NCI-H226 (cell line): ENCODE results near the gene CD52.

Experiments used
- DNase-seq: peaks from one replicate; pipeline ENCODE4 v3.0.0-alpha.2; 2015

CD52 gene

GRCh38 chr1:26317612-26318337 lies at the start of gene CD52:
CD52 (plus strand) TSS chr1:26317958; CDS start chr1:26318018, 60 bp downstream.
- no peak for DNase-seq

- no peak for DNase-seq
These were observed 49.2 kb upstream of the CD52 start for GRCh38 chr1:26268290-26269197.

- DNase-seq = no peak
These were observed 48.6 kb upstream of the CD52 start for GRCh38 chr1:26269198-26269550.

- peak; percentile 16 for DNase-seq
These were observed 42.8 kb upstream of the CD52 start for GRCh38 chr1:26274801-26275425.

GRCh38 chr1:26275580-26276431 lies 42.0 kb upstream of the CD52 start:
- DNase-seq = peak; percentile 99

GRCh38 chr1:26276432-26276838 lies 41.3 kb upstream of the CD52 start:
- DNase-seq = no peak

GRCh38 chr1:26277261-26277661 lies 40.5 kb upstream of the CD52 start:
- no peak for DNase-seq

- DNase-seq = no peak
These were observed 40.0 kb upstream of the CD52 start for GRCh38 chr1:26277719-26278118.

- no peak for DNase-seq
These were observed 39.5 kb upstream of the CD52 start for GRCh38 chr1:26278303-26278702.

- DNase-seq = no peak
These were observed 38.9 kb upstream of the CD52 start for GRCh38 chr1:26278724-26279455.

GRCh38 chr1:26279456-26280332 lies 38.1 kb upstream of the CD52 start, which contains the start of gene SH3BGRL3:
SH3BGRL3 (plus strand) TSS chr1:26280086; CDS start chr1:26280156, 70 bp downstream.
- DNase-seq = peak; percentile 87

GRCh38 chr1:26280333-26281042 lies 37.3 kb upstream of the CD52 start:
- DNase-seq = peak; percentile 80

GRCh38 chr1:26281091-26281958 lies 36.4 kb upstream of the CD52 start:
- DNase-seq = peak; percentile 26

- DNase-seq = no peak
These were observed 35.8 kb upstream of the CD52 start for GRCh38 chr1:26281971-26282370.

- no peak for DNase-seq
These were observed 35.3 kb upstream of the CD52 start for GRCh38 chr1:26282401-26282918.

GRCh38 chr1:26283279-26283853 lies 34.4 kb upstream of the CD52 start:
- no peak for DNase-seq

GRCh38 chr1:26283871-26284596 lies 33.7 kb upstream of the CD52 start:
- no peak for DNase-seq
